Renal cortex interstitium (tissue), 11 donors: ENCODE measurements around the gene ROR1. TPM values are rescaled to one million over a fixed set of nuclear protein-coding genes. Genes with fewer than 3 reads are reported as not detected.
"Not testable (repeated sequence)": the region's sequence is repeated elsewhere in the genome, so short reads cannot be mapped to it uniquely, and the experiment has no call there.

ENCODE experiments used
- DNase-seq, 11 donors: peaks; one replicate each; pipeline ENCODE4 v3.0.0-alpha.2; 2013; ENCODE audit warnings: low read depth in 9 of 11, low spot score in 4 of 11; ENCODE audit errors: extremely low read depth in 1 of 11
- polyA plus RNA-seq, 3 donors: library from polyadenylated mRNA; unstranded; fragments of 120-200 nt; gene quantifications; one replicate each; pipeline ENCODE4 v1.2.1, GENCODE V29; 2013; ENCODE audit not compliant: insufficient read length in 3 of 3

The ROR1 gene
- polyA plus RNA-seq, 3 donors, result 31.0 to 35.7 (median 32.8) TPM

- DNase-seq, result no peak
Observed at GRCh38 chr1:63812071-63812700, 38.4 kb downstream of the ROR1 start.

GRCh38 chr1:63813829-63814277 is 40.0 kb downstream of the ROR1 start:
- no peak for DNase-seq

GRCh38 chr1:63816217-63816815 is 42.5 kb downstream of the ROR1 start:
- not testable (repeated sequence) for DNase-seq

- DNase-seq, result peak in 1 of 11 donors; percentile 37
Observed at GRCh38 chr1:63817152-63817667, 43.4 kb downstream of the ROR1 start.

- no peak for DNase-seq
Observed at GRCh38 chr1:63817700-63818099, 43.9 kb downstream of the ROR1 start.

- no peak for DNase-seq
Observed at GRCh38 chr1:63818567-63819325, 44.9 kb downstream of the ROR1 start.

- no peak for DNase-seq
Observed at GRCh38 chr1:63819795-63820194, 46.0 kb downstream of the ROR1 start.

GRCh38 chr1:63821091-63822005 is 47.5 kb downstream of the ROR1 start:
- no peak for DNase-seq

GRCh38 chr1:63822540-63822939 is 48.7 kb downstream of the ROR1 start:
- DNase-seq, result no peak

GRCh38 chr1:63824451-63824850 is 50.6 kb downstream of the ROR1 start:
- no peak for DNase-seq

- no peak for DNase-seq
Observed at GRCh38 chr1:63825111-63825510, 51.3 kb downstream of the ROR1 start.

GRCh38 chr1:63826246-63826861 is 52.5 kb downstream of the ROR1 start:
- DNase-seq, result not testable (repeated sequence)

GRCh38 chr1:63827411-63828321 is 53.8 kb downstream of the ROR1 start:
- no peak for DNase-seq

- DNase-seq, result no peak
Observed at GRCh38 chr1:63828322-63829044, 54.7 kb downstream of the ROR1 start.

- no peak for DNase-seq
Observed at GRCh38 chr1:63829349-63830327, 55.8 kb downstream of the ROR1 start.

- DNase-seq, result no peak
Observed at GRCh38 chr1:63831409-63831808, 57.6 kb downstream of the ROR1 start.
